SK-N-MC (cell line): ENCODE results near the gene VEZF1.

Source experiments
- EZH2 ChIP-seq: fragments of 200-600 bp; sonication (generic); IDR thresholded peaks from one replicate; pipeline ENCODE4 v1.6.1; 2017; ENCODE audit warnings: antibody characterized with exemption
- FOXP2 ChIP-seq: optimal IDR thresholded peaks from 2 replicates; pipeline ENCODE3; 2011; ENCODE audit warnings: mild to moderate bottlenecking, moderate library complexity; ENCODE audit not compliant: insufficient read depth; ENCODE audit errors: extremely low read length, control extremely low read depth
- POLR2AphosphoS5 ChIP-seq: IDR thresholded peaks from 2 replicates; pipeline ENCODE4 v1.6.1; 2012; ENCODE audit warnings: mild to moderate bottlenecking, low read depth, low read length, borderline replicate concordance

DNA sequence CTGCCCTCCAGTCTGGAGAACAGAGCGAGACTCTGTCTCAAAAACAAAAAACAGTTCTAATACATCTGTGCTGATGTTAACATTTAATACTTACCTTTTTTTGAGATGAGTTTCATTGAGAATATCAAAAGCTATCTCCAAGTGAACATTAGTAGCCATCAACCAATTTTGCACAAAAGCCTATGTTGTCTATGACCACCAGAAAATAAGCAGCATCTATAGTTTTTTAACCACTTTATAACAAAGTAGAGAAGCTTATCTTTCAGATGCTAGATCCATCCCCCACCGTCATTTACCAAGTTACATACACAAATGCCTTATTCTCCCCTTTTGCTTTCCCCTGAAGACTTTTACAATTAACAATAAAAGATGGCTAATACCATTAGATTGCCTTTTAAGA is 14.9 kb upstream of the VEZF1 start:
- TF ChIP-seq POLR2AphosphoS5 (no peak), EZH2 (no peak), FOXP2 (no peak)
